IMR-90 (cell line): ENCODE measurements around the gene ASL. TPM values are rescaled to one million over a fixed set of nuclear protein-coding genes. Genes with fewer than 3 reads are reported as not detected.

ENCODE experiments used
- ATAC-seq: fragments of 200-7000 bp; cut with Tn5 transposase; 2 replicates; pipeline ENCODE4 v1.9.1; 2020; ENCODE audit warnings: low read depth, mild to moderate bottlenecking, moderate library complexity
- BruUV-seq: library from RNA; stranded (reverse); fragments of 400-500 nt; replicated peaks from 2 replicates; lab custom pipeline; 2021; lab: Mats Ljungman, UMichigan
- CTCF ChIA-PET: fragments of 300-600 bp; formaldehyde crosslinking; extraction: SDS; loops from one replicate; lab custom pipeline; 2021; ENCODE audit warnings: antibody characterized with exemption; lab: Yijun Ruan, JAX
- POLR2A ChIA-PET: fragments of 300-600 bp; sonication (Branson Sonifier 250); formaldehyde crosslinking; loops from one replicate; lab custom pipeline; 2022; ENCODE audit warnings: antibody characterized with exemption; ENCODE audit not compliant: unreplicated experiment; lab: Charles Lee
- DNase-seq: peaks from one replicate; pipeline ENCODE4 v3.0.0; 2013
- H2AFZ ChIP-seq: replicated peaks from 2 replicates; pipeline ENCODE3; 2013; ENCODE audit warnings: low read length, mild to moderate bottlenecking; ENCODE audit not compliant: poor library complexity
- H2AK5ac ChIP-seq: 2 replicates; pipeline ENCODE4 v1.6.1; 2013; ENCODE audit warnings: low read depth, low read length, inconsistent platforms
- H2AK9ac ChIP-seq: replicated peaks from 2 replicates; pipeline ENCODE3; 2013; ENCODE audit warnings: mild to moderate bottlenecking, low read depth, low read length, moderate library complexity; ENCODE audit not compliant: poor library complexity
- H2BK120ac ChIP-seq: 2 replicates; pipeline ENCODE4 v1.6.1; 2013; ENCODE audit warnings: low read depth, low read length, inconsistent platforms
- H2BK15ac ChIP-seq: 3 replicates; pipeline ENCODE4 v1.6.1; 2013; ENCODE audit warnings: low read depth, low read length, inconsistent platforms
- H2BK20ac ChIP-seq: 2 replicates; pipeline ENCODE4 v1.6.1; 2013; ENCODE audit warnings: low read depth, mild to moderate bottlenecking, inconsistent platforms, low read length, moderate library complexity
- H2BK5ac ChIP-seq: 2 replicates; pipeline ENCODE4 v1.6.1; 2013; ENCODE audit warnings: mild to moderate bottlenecking, low read depth, low read length, inconsistent platforms; ENCODE audit not compliant: poor library complexity, severe bottlenecking
- H3K14ac ChIP-seq: replicated peaks from 2 replicates; pipeline ENCODE4 v1.6.1; 2013; ENCODE audit warnings: low read depth, low read length, inconsistent platforms
- H3K18ac ChIP-seq: 2 replicates; pipeline ENCODE4 v1.6.1; 2013; ENCODE audit warnings: low read depth, low read length, control low read depth
- H3K23ac ChIP-seq: 2 replicates; pipeline ENCODE4 v1.6.1; 2013; ENCODE audit warnings: low read depth, low read length, inconsistent platforms
- H3K27ac ChIP-seq: 2 replicates; pipeline ENCODE4 v1.5.1; 2013; ENCODE audit warnings: mild to moderate bottlenecking, control low read depth, low read length; ENCODE audit not compliant: insufficient read depth
- H3K27me3 ChIP-seq: 2 replicates; pipeline ENCODE4 v1.6.1; 2013; ENCODE audit warnings: low read length; ENCODE audit not compliant: control insufficient read depth, insufficient read depth
- H3K36me3 ChIP-seq: 2 replicates; pipeline ENCODE4 v1.6.1; 2013; ENCODE audit warnings: low read length, mixed read lengths; ENCODE audit not compliant: control insufficient read depth, insufficient read depth
- H3K4ac ChIP-seq: 2 replicates; pipeline ENCODE4 v1.6.1; 2013; ENCODE audit warnings: low read depth, low read length, inconsistent platforms
- H3K4me1 ChIP-seq: 2 replicates; pipeline ENCODE4 v1.6.1; 2013; ENCODE audit warnings: low read length, mixed read lengths; ENCODE audit not compliant: control insufficient read depth, insufficient read depth
- H3K4me2 ChIP-seq: 2 replicates; pipeline ENCODE4 v1.6.1; 2013; ENCODE audit warnings: low read depth, mild to moderate bottlenecking, control low read depth, low read length, moderate library complexity
- H3K4me3 ChIP-seq: 2 replicates; pipeline ENCODE4 v1.5.1; 2013; ENCODE audit warnings: low read depth, mild to moderate bottlenecking, control low read depth, low read length, moderate library complexity; ENCODE audit not compliant: insufficient read depth
- H3K56ac ChIP-seq: 2 replicates; pipeline ENCODE4 v1.6.1; 2013; ENCODE audit warnings: low read length, inconsistent platforms; ENCODE audit not compliant: insufficient read depth; ENCODE audit errors: extremely low read depth
- H3K79me1 ChIP-seq, 2 experiments: 2 replicates each; pipeline ENCODE4 v1.6.1; 2013; ENCODE audit warnings: low read length in 2 of 2, inconsistent platforms in 1 of 2, low read depth in 1 of 2
- H3K9ac ChIP-seq: 2 replicates; pipeline ENCODE4 v1.6.1; 2013; ENCODE audit warnings: low read depth, low read length, control low read depth
- H3K9me1 ChIP-seq: 2 replicates; pipeline ENCODE4 v1.6.1; 2013; ENCODE audit warnings: low read length, inconsistent platforms; ENCODE audit not compliant: insufficient read depth
- H3K9me3 ChIP-seq: 2 replicates; pipeline ENCODE4 v1.6.1; 2013; ENCODE audit warnings: low read length; ENCODE audit not compliant: control insufficient read depth, insufficient read depth
- H4K20me1 ChIP-seq: 2 replicates; pipeline ENCODE4 v1.6.1; 2013; ENCODE audit warnings: low read length, inconsistent platforms; ENCODE audit not compliant: insufficient read depth
- H4K5ac ChIP-seq: 2 replicates; pipeline ENCODE4 v1.6.1; 2013; ENCODE audit warnings: mild to moderate bottlenecking, low read depth, low read length, control low read depth
- H4K8ac ChIP-seq, 2 experiments: 2 replicates each; pipeline ENCODE4 v1.6.1; 2013; ENCODE audit warnings: low read depth in 2 of 2, low read length in 2 of 2, control low read depth in 1 of 2, inconsistent platforms in 1 of 2
- H4K91ac ChIP-seq: 2 replicates; pipeline ENCODE4 v1.6.1; 2013; ENCODE audit warnings: low read depth, low read length, inconsistent platforms; ENCODE audit not compliant: insufficient read depth
- BHLHE40 ChIP-seq: fragments of 150-350 bp; IDR thresholded peaks from 2 replicates; pipeline ENCODE4 v1.6.1; 2016; ENCODE audit warnings: mild to moderate bottlenecking, low read depth, low read length
- CHD1 ChIP-seq: IDR thresholded peaks from 2 replicates; pipeline ENCODE4 v1.6.1; 2012; ENCODE audit warnings: low read depth, low read length, improper control_type of control experiment
- CTCF ChIP-seq: conservative IDR thresholded peaks from 2 replicates; pipeline ENCODE4 v1.5.1; 2012; ENCODE audit warnings: mild to moderate bottlenecking, low read depth, low read length, improper control_type of control experiment
- FOS ChIP-seq: fragments of 150-350 bp; IDR thresholded peaks from 2 replicates; pipeline ENCODE4 v1.6.1; 2016; ENCODE audit warnings: low read depth, low read length
- MAZ ChIP-seq: IDR thresholded peaks from 2 replicates; pipeline ENCODE4 v1.6.1; 2012; ENCODE audit warnings: low read depth, mild to moderate bottlenecking, low read length, improper control_type of control experiment, moderate library complexity, borderline replicate concordance
- MXI1 ChIP-seq: IDR thresholded peaks from 2 replicates; pipeline ENCODE4 v1.6.1; 2012; ENCODE audit warnings: low read depth, mild to moderate bottlenecking, low read length, moderate library complexity, borderline replicate concordance
- NFE2L2 ChIP-seq: fragments of 150-350 bp; IDR thresholded peaks from 2 replicates; pipeline ENCODE4 v1.6.1; 2016; ENCODE audit warnings: low read depth, mild to moderate bottlenecking, low read length
- RAD21 ChIP-seq: IDR thresholded peaks from 2 replicates; pipeline ENCODE4 v1.6.1; 2012; ENCODE audit warnings: low read length, improper control_type of control experiment
- SMC3 ChIP-seq: fragments of 150-350 bp; IDR thresholded peaks from 2 replicates; pipeline ENCODE4 v1.6.1; 2016; ENCODE audit warnings: low read depth, mild to moderate bottlenecking, antibody characterized with exemption, low read length, moderate library complexity
- USF2 ChIP-seq: fragments of 150-350 bp; IDR thresholded peaks from 2 replicates; pipeline ENCODE4 v1.6.1; 2017; ENCODE audit warnings: mild to moderate bottlenecking, antibody characterized with exemption, low read length, low read depth
- WGBS, 2 experiments: methylation state at CpG; one replicate each; pipeline versions ENCODE4 v1.1.5 to v1.1.7; 2013; ENCODE audit warnings: missing lambda C conversion rate in 2 of 2; ENCODE audit not compliant: insufficient read length in 1 of 2; ENCODE audit errors: extremely low coverage in 2 of 2; 5-methylcytosine and 5-hydroxymethylcytosine counted together
- dilution Hi-C: fragments of 300-500 bp; cut with HindIII; formaldehyde crosslinking; loops from one replicate; pipeline ENCODE4 v1.14.3; 2018; ENCODE audit warnings: low sequenced_read_pairs; ENCODE audit not compliant: unreplicated experiment
- in situ Hi-C: fragments of 300-500 bp; cut with MboI; formaldehyde crosslinking; loops from 3 replicates; pipeline ENCODE4 v1.14.3; 2019; ENCODE audit warnings: low sequenced_read_pairs, inconsistent platforms, mixed read lengths
- intact Hi-C: fragments of 100-400 bp; cut with micrococcal nuclease; formaldehyde crosslinking; loops from 2 replicates; pipeline ENCODE4 v1.10.0; 2022
- polyA plus RNA-seq, 3 experiments: library from polyadenylated mRNA; depleted of rRNA; stranded (reverse); fragments of >200 nt; gene quantifications; 2 replicates each; pipeline ENCODE4 v1.2.3, GENCODE V29; 2012; ENCODE audit warnings: low replicate concordance in 1 of 3
- total RNA-seq: library from RNA; depleted of rRNA; stranded (reverse); fragments of >200 nt; gene quantifications from 2 replicates; pipeline ENCODE4 v1.2.3, GENCODE V29; 2012

Gene ASL
- total and polyA plus RNA-seq, 2 of the 4 experiments (the other 2 are of a cell fraction): 49.0 to 50.0 TPM

- dilution Hi-C loops: no loop called here
- Histone ChIP-seq H3K9me1 (peaks cover 7% of the 10 kb centered on the region), H4K91ac (peak overlapping the region; percentile 54; the same call in 1 of the 2 replicates), H4K8ac (peak overlapping the region in 1 of 2 experiments; percentile 66; a peak in 1 of 4 replicates), H3K27me3 (no peaks in the 10 kb centered on the region), H2AK5ac (peak overlapping the region; percentile 52), H3K56ac (no peak overlapping the region), H3K36me3 (peaks cover 8% of the 10 kb centered on the region), H3K23ac (peak overlapping the region; percentile 4), H3K18ac (peak overlapping the region; percentile 21; the same call in 1 of the 2 replicates), H4K5ac (no peak overlapping the region; the same call in 1 of the 2 replicates), H3K4me1 (peaks cover 7% of the 10 kb centered on the region), H2BK5ac (peak overlapping the region; percentile 80), H3K9ac (peak overlapping the region; percentile 74), H2AFZ (peak overlapping the region; percentile 98), H2BK20ac (no peak overlapping the region), H2AK9ac (peak overlapping the region; percentile 95), H2BK120ac (no peak overlapping the region), H4K20me1 (no peaks in the 10 kb centered on the region), H3K4ac (peak overlapping the region; percentile 82), H3K14ac (peak overlapping the region; percentile 94), H3K4me2 (peak overlapping the region; percentile 97), H3K27ac (peak overlapping the region; percentile 69), H3K79me1 (peaks cover 20 to 39% of the 10 kb centered on the region in 2 experiments), H3K4me3 (peak overlapping the region; percentile 95), H2BK15ac (no peak overlapping the region), H3K9me3 (no peaks in the 10 kb centered on the region)
- intact Hi-C loops: loop anchor here (1.0 kb wide), 1 partner anchor 46 kb away; no protein-coding TSS in a partner anchor
- in situ Hi-C loops: no loop called here
- no peak for DNase-seq
- ChIA-PET POLR2A (no interaction called here), CTCF (no interaction called here)
- WGBS, 2 experiments: 100% methylated on average over 3 of the region's 11 CpGs; no CpG with 5 or more reads in 1 of the 2 experiments
- ATAC-seq: no peak
- TF ChIP-seq MAZ (no peak), RAD21 (no peak), BHLHE40 (no peak), CTCF (no peak), USF2 (no peak), FOS (no peak), MXI1 (no peak), SMC3 (no peak), NFE2L2 (no peak), CHD1 (no peak)
- no TSS peak for BruUV-seq
Observed at GRCh38 chr7:66076462-66077329, 1.1 kb downstream of the ASL start.
